AG04449 (cell line): ENCODE measurements around the gene PAPSS2.
"Not testable (repeated sequence)": the region's sequence is repeated elsewhere in the genome, so short reads cannot be mapped to it uniquely, and the experiment has no call there.

Source experiments
- CTCF ChIA-PET: fragments of 350-600 bp; formaldehyde crosslinking; extraction: SDS; loops from one replicate; lab custom pipeline; 2021; ENCODE audit warnings: antibody characterized with exemption; lab: Yijun Ruan, JAX
- POLR2A ChIA-PET: fragments of 400-600, 350-600 bp; formaldehyde crosslinking; extraction: SDS; loops from one replicate; lab custom pipeline; 2020; ENCODE audit warnings: antibody characterized with exemption, inconsistent platforms; lab: Yijun Ruan, JAX
- DNase-seq: peaks from one replicate; pipeline ENCODE4 v3.0.0-alpha.2; 2010; ENCODE audit warnings: low read depth, low spot score
- H3K4me3 ChIP-seq: 2 replicates; pipeline ENCODE4 v1.5.1; 2011; ENCODE audit warnings: low read depth, mild to moderate bottlenecking, control low read depth, low read length
- TF ChIP-seq, protein P1 (sequence below): IDR thresholded peaks from one replicate; pipeline ENCODE4 v1.5.1; 2011; ENCODE audit warnings: mild to moderate bottlenecking, moderate library complexity, low read length, control low read depth, inconsistent platforms; ENCODE audit not compliant: insufficient read depth; ENCODE audit errors: missing control alignments

Gene PAPSS2

GRCh38 chr10:87739703-87740102, 80.0 kb downstream of the PAPSS2 start:
- ChIA-PET CTCF (interaction anchor here (0.9 to 2.4 kb wide), 3 partner anchors 10 to 206 kb away, joined by 3 to 9 read pairs (median 5); no protein-coding TSS in a partner anchor), POLR2A (no interaction called here)
- no peak for DNase-seq
- TF ChIP-seq, protein P1, sequence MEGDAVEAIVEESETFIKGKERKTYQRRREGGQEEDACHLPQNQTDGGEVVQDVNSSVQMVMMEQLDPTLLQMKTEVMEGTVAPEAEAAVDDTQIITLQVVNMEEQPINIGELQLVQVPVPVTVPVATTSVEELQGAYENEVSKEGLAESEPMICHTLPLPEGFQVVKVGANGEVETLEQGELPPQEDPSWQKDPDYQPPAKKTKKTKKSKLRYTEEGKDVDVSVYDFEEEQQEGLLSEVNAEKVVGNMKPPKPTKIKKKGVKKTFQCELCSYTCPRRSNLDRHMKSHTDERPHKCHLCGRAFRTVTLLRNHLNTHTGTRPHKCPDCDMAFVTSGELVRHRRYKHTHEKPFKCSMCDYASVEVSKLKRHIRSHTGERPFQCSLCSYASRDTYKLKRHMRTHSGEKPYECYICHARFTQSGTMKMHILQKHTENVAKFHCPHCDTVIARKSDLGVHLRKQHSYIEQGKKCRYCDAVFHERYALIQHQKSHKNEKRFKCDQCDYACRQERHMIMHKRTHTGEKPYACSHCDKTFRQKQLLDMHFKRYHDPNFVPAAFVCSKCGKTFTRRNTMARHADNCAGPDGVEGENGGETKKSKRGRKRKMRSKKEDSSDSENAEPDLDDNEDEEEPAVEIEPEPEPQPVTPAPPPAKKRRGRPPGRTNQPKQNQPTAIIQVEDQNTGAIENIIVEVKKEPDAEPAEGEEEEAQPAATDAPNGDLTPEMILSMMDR = no peak
- no peak overlapping the region for H3K4me3 ChIP-seq

DNA sequence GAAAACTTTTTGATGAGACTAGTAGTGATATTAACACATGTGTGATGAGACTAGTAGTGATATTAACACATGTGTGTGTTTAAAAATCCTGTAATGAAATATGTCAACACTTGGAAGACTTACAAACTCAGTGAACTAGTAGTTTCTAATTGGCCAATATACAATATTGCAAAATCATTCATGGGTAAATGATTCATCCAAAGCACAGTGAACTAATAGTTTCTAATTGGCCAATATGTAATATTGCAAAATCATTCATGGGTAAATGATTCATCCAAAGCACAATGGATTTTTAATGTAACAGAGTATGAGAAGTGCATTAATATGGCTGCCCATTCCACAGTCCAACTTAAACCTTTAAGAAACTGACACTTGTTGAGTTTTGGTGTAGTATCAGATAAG, 80.6 kb downstream of the PAPSS2 start:
- TF ChIP-seq, protein P1 = no peak
- ChIA-PET CTCF (interaction anchor here (0.9 to 2.4 kb wide), 5 partner anchors 9 to 207 kb away, joined by 3 to 9 read pairs (median 4); no protein-coding TSS in a partner anchor), POLR2A (no interaction called here)
- no peak overlapping the region for H3K4me3 ChIP-seq
- DNase-seq = peak; percentile 54

DNA sequence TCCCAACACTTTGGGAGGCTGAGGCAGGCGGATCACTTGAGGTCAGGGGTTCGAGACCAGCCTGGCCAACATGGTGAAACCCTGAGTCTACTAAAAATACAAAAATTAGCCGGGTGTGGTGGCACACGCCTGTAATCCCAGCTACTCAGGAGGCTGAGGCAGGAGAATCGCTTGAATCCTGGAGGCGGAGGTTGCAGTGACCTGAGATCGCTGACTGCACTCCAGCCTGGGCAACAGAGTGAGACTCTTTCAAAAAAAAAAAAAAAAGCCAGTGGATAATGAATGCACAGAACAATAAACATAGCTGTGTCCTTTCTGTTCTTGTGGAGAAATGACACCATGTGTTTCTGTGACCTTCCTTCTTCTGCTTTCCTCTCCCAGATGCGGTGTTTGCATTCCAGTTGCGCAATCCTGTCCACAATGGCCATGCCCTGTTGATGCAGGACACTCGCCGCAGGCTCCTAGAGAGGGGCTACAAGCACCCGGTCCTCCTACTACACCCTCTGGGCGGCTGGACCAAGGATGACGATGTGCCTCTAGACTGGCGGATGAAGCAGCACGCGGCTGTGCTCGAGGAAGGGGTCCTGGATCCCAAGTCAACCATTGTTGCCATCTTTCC, 83.4 kb downstream of the PAPSS2 start:
- CTCF ChIA-PET = interaction anchor here (1.4 kb wide), 1 partner anchor 8 kb away, joined by 4 read pairs; no protein-coding TSS in a partner anchor
- H3K4me3 ChIP-seq, DNase-seq, POLR2A ChIA-PET: not testable (repeated sequence)

- ChIA-PET CTCF (interaction anchor here (1.2 kb wide), 1 partner anchor 11 kb away, joined by 3 read pairs; no protein-coding TSS in a partner anchor), POLR2A (no interaction called here)
Measured at GRCh38 chr10:87744606-87745005, 84.9 kb downstream of the PAPSS2 start.

GRCh38 chr10:87746911-87747310, 87.2 kb downstream of the PAPSS2 start:
- DNase-seq = no peak
- H3K4me3 ChIP-seq = no peak overlapping the region
- POLR2A ChIA-PET = interaction anchor here (0.5 to 1.0 kb wide), 2 partner anchors 71 to 830 kb away, joined by 3 read pairs; no protein-coding TSS in a partner anchor
- TF ChIP-seq, protein P1 = no peak
- CTCF ChIA-PET = no interaction called here

More at GRCh38 chr10:87744606-87745005, 84.9 kb downstream of the PAPSS2 start:
- no peak overlapping the region for H3K4me3 ChIP-seq
- DNase-seq = no peak
- TF ChIP-seq, protein P1 = no peak

DNA sequence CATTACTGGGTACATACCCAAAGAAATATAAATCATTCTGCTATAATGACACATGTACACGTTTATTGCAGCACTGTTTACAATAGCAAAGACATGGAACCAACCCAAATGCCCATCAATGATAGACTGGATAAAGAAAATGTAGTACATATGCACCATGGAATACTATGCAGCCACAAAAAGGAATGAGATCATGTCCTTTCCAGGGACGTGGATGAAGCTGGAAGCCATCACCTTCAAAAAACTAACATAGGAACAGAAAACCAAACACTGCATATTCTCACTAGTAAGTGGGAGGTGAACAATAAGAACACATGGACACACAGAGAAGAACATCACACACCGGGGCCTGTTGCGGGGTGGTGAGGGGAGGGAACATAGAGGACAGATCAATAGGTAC, 88.6 kb downstream of the PAPSS2 start:
- DNase-seq, POLR2A ChIA-PET, H3K4me3 ChIP-seq: not testable (repeated sequence)
- CTCF ChIA-PET = interaction anchor here (0.7 to 2.9 kb wide), 4 partner anchors 8 to 215 kb away, joined by 3 to 9 read pairs (median 3); no protein-coding TSS in a partner anchor

GRCh38 chr10:87750001-87750671, 90.5 kb downstream of the PAPSS2 start:
- CTCF ChIA-PET = interaction anchor here (0.6 to 2.9 kb wide), 7 partner anchors 10 to 218 kb away, joined by 3 to 9 read pairs (median 4); no protein-coding TSS in a partner anchor
- DNase-seq = peak; percentile 42
- POLR2A ChIA-PET = no interaction called here

More at GRCh38 chr10:87750001-87750671, 90.5 kb downstream of the PAPSS2 start:
- no peak overlapping the region for H3K4me3 ChIP-seq
- TF ChIP-seq, protein P1 = no peak
